Epidermal melanocyte (primary cell): ENCODE results near the gene C16orf92.

Experiments used
- DNase-seq: peaks from one replicate; pipeline ENCODE4 v3.0.0; 2011; ENCODE audit warnings: low spot score; ENCODE audit not compliant: insufficient read length

C16orf92 gene

DNA sequence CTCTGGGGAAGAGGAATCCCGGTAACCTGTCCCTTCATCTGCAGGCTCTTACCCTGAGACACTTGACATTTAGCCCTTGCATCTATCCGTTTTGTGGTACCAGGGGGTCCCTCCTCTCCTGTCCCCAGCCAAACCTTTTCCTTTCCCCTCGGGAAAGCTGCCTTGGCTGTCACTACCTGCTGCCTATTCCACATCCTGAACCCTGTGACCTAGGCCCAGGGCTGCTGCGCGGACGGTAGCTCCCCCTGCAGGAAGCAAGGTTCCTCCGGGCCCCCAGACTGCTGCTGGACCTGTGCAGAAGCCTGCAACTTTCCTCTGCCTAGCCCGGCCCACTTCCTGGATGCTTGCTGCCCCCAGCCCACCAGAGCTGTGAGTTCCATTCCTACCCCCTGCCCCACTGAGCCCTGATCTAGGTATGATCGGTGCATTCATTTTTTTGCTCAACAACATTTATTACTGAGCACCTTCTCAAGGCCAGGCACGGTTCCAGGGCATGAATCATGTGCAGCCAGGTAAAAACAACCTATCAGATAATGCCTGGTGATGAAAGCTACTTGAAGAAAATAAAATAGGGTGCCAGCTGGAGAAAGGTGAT, 32.1 kb downstream of the C16orf92 start:
- no peak for DNase-seq

DNA sequence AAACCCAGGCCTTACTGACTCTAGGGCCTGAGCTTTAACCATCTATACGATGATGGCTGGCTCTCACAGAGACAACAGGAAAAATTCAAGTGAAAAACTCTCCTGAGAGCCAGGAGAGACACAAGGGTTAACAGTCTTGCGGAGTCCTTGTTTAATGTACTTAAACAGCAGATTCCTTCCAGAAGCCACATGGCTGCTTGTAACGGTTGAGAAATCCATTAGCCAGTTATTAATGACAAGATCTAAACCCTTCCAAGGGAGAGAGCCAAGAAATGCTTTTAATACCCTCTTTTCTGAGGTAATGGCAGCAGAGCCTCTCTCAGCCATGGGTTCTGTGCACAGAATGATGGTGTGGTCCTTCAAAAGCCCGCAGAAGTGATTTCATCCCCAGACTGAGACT, 37.3 kb downstream of the C16orf92 start:
- DNase-seq = no peak

DNA sequence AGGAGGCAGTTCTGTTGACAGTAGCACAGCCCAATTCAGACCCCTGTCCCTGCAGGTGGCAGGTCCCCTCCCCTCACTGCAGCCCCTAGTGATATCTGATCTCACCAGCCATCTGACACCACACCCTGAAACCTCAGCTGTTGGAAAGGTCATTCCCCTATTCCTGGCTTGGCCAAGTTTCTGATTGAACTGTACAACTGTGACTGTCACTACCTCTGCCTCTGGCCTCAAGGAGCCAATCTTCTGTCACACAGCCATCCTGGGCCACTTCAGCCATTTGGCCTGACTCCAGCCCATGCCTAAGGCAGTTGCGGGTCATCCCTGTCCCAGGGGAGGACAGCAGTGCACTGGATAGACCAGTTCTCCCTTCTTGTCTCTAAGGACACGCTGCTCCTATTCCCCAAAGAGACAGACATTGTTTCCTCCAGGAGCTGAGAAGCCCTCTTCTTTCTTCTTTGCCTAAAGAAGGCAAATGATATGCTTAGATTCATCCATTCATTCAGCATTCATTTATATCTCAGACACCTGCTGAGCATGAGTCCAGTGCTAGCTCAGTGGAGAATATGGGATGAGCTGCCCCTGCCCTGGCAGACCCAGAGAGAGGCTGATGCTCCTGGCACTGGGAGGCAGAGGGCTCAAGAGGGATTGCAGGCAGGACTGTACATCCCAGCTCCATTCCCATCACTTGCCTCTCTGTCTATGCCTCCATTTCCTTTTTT, 38.0 kb downstream of the C16orf92 start:
- DNase-seq = no peak

DNA sequence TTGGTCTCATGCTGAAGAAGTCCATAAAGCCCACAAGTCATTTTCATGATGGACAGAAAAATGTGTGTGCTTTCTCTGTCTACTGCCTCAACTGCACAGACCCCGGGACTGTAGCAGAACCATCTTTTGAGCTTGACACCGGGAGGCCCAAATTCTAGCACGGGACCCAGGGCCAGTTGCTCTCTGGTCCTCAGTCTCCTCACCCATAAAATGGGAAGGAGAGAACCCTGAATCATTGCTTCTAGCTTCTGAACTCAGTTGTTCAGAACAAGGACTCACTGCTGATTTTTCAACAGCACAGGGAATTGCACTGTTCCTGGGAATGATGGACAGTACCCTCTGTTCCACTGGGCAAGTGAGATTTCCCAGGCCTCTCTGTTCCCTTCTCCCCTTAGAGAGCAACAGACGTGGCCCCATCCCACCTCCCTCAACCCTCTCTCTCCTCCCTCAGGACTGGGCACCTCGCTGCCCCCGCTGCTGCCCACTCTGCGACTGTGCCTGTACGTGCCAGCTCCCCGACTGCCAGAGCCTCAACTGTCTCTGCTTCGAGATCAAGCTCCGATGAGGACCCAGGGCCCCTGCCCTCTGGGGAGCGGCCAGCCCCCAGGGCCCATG, 40.4 kb downstream of the C16orf92 start:
- no peak for DNase-seq

DNA sequence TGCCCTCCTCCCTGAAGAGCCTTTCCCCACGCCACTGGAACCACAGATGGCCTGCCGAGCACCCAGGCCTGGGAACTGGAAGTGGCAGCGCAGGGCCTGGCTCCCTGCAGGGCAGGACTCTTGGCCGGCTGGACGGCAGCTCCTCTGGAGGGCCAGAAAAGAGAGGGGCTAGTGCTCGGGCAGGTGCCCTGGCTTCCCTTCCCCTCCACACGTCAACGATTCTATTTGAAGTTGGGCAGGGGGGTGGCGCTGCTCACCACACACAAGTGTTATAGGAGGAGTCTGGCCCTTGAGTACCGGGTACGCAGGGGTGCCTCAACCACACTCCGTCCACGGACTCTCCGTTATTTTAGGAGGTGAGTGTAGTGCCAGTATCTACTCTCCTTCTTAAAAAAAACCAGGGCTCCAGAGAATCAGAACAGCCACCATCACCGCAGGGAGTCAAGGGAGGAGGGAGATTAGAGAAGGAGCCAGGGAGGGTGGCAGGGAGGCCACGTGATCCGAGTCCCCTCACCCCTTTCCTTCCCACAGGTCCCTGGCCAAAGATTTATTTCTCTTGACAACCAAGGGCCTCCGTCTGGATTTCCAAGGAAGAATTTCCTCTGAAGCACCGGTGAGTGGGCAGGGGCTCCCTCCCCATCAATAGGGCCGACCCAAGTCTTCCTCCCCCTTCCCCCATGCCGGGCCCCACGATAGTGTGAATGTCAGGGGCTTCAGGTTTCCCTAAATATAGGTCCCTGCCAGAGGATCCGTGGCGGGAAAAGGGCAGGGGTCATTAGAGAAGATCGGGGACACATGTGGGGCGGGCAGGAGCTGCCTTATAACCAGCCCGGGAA, 41.1 kb downstream of the C16orf92 start:
- peak; percentile 14 for DNase-seq

DNA sequence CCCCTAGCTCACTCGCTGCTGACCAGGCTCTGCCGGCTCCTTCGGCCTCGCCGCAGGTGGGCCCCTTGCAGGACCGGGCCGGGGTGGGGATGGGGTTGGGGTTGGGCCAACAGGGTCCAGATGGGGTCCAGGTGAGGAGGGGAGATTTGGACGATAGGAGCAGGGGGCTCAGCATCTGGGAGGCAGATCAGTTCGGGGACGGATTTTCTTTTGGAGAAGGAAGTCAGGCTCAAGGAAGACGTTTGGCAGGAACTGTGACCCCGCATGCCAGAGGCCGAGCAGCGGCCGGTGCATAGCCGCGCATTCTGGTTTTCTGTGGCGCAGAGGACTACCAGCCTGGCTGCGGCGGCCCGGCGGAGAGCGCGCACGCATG, 41.7 kb downstream of the C16orf92 start:
- no peak for DNase-seq

DNA sequence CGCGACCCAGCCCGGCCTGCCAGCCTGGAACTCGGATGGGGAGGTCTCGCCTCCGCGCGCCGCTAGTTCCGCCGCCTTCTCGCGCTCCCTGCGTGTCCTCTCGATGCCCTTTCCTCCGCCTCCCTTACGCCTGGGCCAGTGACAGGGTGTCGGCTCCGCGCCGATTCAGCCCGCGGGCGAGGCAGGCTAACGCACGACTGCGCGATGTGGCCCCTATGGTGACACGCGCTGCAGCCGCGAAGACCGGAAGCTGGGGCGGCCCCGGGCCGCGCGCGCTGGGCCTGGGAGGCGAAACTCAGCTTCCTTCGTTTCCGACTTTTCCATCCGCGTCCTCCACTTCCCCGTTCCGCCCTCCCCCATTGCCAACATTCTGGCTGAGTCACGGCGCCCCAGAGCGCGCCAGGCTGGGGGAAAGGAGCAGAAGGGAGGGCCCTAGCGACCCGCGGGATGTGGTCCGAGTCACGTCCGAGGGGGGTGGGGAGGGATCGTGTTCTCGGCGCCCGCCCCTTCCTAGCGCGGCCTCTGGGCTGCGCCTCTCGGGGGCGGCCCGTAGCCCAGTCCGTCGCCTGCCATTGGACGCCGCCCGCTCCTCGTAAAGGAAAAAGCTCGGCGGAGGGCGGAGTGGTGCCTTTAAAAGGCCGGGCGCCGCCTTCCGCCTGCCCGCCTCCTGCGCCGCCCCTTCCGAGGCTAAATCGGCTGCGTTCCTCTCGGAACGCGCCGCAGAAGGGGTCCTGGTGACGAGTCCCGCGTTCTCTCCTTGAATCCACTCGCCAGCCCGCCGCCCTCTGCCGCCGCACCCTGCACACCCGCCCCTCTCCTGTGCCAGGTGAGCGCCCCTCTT, 42.3 kb downstream of the C16orf92 start, which contains the start of gene ALDOA:
TSS of gene ALDOA (plus strand) at position 659 of the 841 bp plus-strand sequence. CDS start 1,138 bp downstream, outside the sequence.
- DNase-seq = peak; percentile 88

DNA sequence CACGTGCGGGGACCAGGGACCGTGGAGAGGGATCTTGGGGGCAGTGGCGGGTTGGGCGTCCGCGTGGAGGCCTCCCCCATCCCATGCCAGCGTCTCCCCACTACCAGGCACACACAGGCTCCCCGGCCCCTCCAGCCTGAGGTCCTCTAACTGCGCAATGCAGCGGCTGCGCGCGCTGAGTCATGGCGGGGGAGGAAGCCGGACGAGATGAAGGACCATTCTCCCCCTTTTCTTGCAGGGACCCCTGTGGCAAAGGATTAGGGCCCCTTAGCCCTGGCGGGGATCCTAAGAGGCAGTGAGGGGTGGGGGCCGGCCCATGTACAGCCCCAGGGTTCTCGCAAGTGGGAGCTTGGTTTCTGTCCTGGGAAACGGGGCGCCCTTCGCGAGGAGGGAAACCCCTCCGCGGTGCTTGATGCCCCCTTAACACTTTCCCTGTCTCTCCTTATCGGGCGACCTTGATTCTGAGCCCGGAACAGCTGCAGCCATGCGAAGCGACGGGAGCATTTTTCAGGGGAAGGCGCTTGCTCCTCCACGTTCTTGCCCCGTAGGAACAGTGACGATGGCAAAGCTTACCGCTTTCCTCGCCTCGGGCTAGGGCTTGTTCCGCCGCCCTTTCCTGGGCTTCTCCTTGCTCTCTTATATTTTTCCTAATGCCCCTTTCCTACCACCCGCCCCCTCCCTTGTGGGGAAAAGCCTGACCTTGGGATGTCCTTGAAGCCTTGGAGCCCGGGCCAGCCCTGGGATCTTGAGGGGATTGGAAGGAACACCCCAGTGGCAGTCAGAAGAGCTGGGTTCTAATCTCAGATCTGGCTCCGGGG, 43.2 kb downstream of the C16orf92 start:
- DNase-seq = peak; percentile 20

DNA sequence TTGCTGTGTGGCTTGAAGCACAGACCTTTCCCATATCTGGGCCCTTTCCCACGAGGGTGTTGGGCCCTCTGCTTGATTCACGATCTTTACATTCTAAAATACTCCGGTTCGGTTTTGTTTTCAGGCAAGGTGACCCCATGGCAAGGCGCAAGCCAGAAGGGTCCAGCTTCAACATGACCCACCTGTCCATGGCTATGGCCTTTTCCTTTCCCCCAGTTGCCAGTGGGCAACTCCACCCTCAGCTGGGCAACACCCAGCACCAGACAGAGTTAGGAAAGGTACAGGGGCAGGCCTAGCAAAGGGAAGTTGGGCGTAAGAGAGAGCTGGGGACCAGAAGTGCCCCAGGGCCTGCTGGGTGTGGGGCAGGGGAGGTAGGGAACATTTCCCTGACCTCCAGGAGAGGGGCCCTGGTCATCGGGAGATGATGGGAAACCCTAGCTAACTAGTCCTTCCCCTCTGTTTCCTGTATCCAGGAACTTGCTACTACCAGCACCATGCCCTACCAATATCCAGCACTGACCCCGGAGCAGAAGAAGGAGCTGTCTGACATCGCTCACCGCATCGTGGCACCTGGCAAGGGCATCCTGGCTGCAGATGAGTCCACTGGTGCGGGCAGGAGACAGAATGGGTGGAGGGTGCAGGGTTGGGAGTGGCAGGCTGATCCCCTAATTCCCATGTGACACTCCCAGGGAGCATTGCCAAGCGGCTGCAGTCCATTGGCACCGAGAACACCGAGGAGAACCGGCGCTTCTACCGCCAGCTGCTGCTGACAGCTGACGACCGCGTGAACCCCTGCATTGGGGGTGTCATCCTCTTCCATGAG, 44.0 kb downstream of the C16orf92 start:
- peak; percentile 5 for DNase-seq

DNA sequence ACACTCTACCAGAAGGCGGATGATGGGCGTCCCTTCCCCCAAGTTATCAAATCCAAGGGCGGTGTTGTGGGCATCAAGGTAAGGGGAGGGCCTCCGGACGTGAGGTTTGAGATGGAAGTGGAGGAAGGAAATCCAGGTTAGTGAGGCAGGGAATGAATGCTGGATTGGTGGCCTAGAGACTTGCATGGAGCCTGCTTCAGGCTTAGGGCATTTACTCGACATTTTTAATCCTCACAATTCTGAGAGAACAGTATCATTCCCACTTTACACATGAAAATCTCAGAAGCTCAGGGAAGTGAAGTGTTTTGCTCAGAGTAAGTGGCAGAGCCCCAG, 44.6 kb downstream of the C16orf92 start:
- DNase-seq = no peak

DNA sequence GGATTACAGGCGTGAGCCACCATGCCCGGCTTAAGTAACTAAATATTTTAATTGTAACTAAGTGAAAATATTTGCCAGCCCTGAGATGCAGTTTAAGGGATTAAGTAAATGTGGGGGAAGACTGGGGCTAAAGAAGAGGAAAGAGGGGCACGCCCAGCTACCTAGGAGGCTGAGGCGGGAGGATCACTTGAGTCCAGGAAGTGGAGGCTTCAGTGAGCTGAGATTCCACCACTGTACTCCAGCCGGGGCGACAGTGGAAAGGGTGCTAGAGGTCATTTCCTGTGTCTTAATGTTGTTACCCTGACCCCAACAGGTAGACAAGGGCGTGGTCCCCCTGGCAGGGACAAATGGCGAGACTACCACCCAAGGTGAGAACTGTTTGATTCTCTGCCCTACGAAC, 45.3 kb downstream of the C16orf92 start:
- DNase-seq = no peak

DNA sequence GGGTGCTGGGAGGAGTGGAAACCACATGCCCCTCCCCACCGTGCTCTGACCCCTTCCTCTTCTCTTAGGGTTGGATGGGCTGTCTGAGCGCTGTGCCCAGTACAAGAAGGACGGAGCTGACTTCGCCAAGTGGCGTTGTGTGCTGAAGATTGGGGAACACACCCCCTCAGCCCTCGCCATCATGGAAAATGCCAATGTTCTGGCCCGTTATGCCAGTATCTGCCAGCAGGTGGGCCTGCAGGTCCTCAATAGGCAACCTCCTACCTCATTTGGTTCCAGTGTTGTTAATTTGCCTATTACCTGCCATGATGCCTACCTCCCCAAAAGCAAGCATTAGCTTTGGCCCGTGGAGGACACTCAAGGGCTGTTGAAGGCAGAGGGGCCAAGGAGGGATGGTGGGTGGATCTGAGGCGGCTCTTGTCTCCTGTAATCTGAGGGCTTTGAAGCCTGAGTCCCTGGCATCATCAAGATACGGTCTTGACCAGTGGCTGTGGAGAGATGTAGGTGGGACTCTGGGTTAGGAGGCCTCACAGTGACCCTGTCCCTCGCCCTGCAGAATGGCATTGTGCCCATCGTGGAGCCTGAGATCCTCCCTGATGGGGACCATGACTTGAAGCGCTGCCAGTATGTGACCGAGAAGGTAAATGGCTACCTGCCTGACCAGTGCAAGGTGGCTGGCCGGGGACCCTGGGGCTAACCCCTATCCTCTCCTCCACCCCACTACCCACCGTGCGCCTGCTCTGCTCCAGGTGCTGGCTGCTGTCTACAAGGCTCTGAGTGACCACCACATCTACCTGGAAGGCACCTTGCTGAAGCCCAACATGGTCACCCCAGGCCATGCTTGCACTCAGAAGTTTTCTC, 46.0 kb downstream of the C16orf92 start:
- DNase-seq = peak; percentile 2

DNA sequence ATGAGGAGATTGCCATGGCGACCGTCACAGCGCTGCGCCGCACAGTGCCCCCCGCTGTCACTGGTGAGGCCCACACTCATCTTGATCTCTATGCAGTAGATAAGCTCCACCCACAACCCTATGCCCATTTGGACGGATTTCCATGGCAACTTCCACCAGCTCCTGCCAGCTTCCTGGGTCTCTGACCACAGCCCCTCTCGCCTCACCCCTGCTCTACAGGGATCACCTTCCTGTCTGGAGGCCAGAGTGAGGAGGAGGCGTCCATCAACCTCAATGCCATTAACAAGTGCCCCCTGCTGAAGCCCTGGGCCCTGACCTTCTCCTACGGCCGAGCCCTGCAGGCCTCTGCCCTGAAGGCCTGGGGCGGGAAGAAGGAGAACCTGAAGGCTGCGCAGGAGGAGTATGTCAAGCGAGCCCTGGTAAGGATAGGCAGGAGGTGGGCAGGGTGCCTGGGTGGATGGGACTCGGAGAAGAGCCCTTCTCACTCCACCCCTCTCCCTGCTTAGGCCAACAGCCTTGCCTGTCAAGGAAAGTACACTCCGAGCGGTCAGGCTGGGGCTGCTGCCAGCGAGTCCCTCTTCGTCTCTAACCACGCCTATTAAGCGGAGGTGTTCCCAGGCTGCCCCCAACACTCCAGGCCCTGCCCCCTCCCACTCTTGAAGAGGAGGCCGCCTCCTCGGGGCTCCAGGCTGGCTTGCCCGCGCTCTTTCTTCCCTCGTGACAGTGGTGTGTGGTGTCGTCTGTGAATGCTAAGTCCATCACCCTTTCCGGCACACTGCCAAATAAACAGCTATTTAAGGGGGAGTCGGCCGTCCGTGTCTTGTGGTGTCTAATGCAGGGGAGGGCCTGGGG, 46.8 kb downstream of the C16orf92 start:
- DNase-seq = peak; percentile 41

DNA sequence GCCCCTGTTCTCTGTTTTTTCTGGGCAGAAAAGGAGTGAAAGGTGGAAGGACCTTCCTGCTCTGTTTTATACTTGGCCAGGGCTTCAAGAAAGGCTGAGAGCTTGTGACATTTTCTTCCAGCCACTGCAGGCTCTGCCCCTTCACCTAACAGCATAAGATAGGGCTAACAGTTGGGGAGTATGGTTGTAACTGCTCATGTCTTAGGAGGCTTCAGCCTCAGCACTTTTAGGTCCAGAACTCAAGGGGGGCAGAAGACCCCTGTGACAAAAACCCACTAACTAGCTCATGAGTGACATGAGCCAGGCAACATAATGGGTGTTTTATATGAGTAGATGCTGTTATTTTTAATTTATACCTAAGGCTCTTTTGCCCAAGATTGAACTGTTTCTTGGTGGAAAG, 47.5 kb downstream of the C16orf92 start:
- no peak for DNase-seq
